Cerebellar nuclear complex (tissue), 1 donor: Measurements from ENCODE around the gene P2RX4.
"Not testable (repeated sequence)": the region's sequence is repeated elsewhere in the genome, so short reads cannot be mapped to it uniquely, and the experiment has no call there.

Experiments
- DNase-seq, 2 experiments: peaks; one replicate each; lab custom pipeline; 2025; lab: John Stamatoyannopoulos, UW

The P2RX4 gene

GRCh38 chr12:121209624-121210572 lies at the start of gene P2RX4:
Gene P2RX4 (plus strand): TSS chr12:121210129. CDS start chr12:121210165, 36 bp downstream.
- DNase-seq: peak in 1 of 2 experiments; percentile 48

DNA sequence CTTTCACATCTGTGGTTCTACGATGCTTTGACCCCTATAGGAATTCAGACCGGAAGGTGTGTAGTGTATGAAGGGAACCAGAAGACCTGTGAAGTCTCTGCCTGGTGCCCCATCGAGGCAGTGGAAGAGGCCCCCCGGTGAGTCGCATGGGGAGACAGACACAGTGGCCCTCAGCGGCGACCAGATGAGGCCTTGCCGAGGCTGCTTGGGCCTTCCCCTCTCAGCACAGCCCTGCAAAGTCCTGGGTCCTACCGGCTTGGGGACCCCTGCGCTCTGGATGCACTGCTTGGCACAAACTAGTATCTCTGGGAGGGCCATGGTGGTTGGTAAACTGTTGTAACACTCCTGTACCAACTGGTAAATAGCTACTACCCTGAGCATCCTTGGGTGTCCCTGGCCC lies 47.5 kb upstream of the P2RX4 start:
- no peak for DNase-seq

- no peak for DNase-seq
Observed at GRCh38 chr12:121162985-121163384, 46.9 kb upstream of the P2RX4 start.

DNA sequence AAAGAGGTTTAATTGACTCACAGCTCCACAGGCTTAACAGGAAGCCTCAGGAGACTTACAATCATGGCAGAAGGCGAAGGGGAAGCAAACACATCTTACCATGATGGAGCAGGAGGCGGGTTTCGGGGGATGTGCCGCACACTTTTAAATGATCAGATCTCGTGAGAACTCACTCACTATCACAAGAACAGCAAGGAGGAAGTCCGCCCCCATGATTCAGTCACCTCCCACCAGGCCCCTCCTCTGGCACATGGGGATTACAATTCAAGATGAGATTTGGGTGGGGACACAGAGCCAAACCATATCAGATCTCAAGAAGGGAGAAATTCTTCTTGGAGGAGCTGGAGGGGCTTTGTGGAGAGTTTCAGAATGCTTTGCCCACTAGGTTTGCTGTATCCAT lies 45.1 kb upstream of the P2RX4 start:
- not testable (repeated sequence) for DNase-seq

- DNase-seq: no peak
Observed at GRCh38 chr12:121165316-121165715, 44.6 kb upstream of the P2RX4 start.

DNA sequence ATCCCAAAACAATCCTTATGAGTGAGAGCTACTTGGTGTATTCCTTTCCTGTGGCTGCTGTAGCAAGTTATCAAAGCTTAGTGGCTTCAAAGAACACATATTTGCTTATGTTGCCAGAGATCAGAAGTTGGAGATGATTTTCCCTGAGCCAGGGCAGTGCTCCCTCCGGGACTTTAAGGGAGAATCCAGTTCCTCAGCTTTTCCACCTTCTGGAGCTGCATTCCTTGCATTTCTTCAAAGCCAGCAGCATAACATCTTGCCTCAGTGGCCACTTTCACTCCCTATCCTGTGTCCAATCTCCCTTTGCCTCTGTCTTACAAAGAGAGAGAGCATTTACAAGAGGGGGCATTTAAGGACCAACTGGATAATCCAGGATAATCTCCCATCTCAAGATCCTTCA lies 43.6 kb upstream of the P2RX4 start:
- no peak for DNase-seq

GRCh38 chr12:121167232-121167820 lies 42.6 kb upstream of the P2RX4 start:
- no peak for DNase-seq

DNA sequence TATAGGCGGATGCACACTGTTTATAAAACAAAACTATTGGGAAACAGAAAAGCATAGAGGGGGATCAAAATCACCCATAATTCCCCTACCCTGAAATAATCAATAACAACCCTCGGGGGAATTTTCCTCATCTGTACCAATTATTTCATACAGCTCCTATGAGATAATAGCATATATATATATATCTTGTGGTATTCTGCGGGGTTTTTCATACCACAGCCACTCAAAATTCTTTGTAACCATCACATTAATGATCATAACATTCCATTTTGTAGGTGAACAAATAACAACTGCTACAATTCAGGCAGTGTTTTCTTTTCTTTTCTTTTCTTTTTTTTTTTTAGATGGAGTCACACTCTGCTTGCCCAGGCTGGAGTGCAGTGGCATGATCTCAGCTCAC lies 42.0 kb upstream of the P2RX4 start:
- DNase-seq: no peak

GRCh38 chr12:121170151-121170550 lies 39.8 kb upstream of the P2RX4 start:
- no peak for DNase-seq

- DNase-seq: no peak
Observed at GRCh38 chr12:121170611-121171260, 39.2 kb upstream of the P2RX4 start.

DNA sequence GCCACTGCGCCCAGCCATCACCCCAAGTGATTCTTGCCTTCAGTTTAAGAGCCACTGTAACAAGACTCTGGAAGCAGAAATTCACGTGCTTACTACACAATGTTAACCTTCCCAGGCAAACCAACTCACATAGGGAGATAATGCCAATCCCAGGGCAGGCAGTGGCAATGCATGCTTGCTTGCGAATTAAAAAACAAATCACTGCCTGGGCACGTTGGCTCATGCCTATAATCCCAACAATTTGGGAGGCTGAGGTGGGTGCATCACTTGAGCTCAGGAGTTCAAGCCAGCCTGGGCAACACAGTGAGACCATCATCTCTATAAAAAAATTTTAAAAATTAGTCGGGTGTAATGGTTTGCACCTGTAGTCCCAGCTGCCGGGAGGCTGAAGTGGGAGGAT lies 37.8 kb upstream of the P2RX4 start:
- DNase-seq: no peak

GRCh38 chr12:121175383-121176119 lies 34.4 kb upstream of the P2RX4 start:
- DNase-seq: no peak

GRCh38 chr12:121176826-121177529 lies 33.0 kb upstream of the P2RX4 start:
- DNase-seq: peak in 1 of 2 experiments; percentile 75

DNA sequence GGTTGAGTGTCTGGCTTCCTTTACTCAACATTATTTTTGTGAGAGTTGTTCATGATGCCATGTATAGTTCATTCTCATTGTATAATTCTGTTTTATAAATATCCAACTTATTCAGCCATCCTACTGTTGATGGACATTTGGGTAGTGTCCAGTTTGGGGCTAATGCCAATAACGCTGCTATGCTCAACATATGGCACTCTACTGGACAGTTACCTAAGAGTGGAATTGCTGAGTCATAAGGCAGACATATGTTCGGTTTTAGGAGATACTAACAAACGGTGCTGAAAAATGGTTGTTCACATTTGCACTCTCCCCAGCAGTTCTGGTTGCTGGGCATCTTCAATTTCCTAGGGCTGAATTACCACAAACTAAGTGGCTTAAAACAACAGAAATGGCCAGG lies 28.7 kb upstream of the P2RX4 start:
- DNase-seq: peak; percentile 62 to 91

DNA sequence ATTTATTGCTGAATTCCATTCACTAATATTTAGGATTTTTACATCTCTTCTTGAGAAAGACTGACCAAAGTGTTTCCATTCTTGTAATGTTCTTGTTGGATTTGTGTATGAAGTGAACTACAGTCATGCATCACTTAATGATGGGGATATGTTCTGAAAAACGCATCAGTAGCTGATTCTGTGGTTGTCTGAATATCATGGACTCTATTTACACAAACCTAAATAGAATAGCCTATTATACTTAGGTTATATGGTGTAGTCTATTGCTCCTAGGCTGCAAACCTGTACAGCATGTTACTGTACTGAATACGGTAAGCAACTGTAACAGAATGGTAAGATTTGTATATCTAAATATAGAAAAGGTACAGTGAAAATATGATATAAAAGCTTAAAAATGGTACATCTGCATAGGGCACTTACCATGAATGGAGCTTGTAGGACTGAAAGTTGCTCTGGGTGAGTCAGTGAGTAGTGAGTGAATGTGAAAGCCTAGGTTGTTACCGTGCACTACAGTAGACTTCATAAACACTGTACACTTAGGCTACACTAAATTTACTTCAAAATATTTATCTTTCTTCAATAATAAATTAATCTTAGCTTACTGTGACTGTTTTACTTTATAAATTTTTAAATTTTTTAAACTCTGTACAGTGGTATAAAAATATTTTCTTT lies 27.6 kb upstream of the P2RX4 start:
- DNase-seq: no peak

- DNase-seq: no peak
Observed at GRCh38 chr12:121184425-121184824, 25.5 kb upstream of the P2RX4 start.

DNA sequence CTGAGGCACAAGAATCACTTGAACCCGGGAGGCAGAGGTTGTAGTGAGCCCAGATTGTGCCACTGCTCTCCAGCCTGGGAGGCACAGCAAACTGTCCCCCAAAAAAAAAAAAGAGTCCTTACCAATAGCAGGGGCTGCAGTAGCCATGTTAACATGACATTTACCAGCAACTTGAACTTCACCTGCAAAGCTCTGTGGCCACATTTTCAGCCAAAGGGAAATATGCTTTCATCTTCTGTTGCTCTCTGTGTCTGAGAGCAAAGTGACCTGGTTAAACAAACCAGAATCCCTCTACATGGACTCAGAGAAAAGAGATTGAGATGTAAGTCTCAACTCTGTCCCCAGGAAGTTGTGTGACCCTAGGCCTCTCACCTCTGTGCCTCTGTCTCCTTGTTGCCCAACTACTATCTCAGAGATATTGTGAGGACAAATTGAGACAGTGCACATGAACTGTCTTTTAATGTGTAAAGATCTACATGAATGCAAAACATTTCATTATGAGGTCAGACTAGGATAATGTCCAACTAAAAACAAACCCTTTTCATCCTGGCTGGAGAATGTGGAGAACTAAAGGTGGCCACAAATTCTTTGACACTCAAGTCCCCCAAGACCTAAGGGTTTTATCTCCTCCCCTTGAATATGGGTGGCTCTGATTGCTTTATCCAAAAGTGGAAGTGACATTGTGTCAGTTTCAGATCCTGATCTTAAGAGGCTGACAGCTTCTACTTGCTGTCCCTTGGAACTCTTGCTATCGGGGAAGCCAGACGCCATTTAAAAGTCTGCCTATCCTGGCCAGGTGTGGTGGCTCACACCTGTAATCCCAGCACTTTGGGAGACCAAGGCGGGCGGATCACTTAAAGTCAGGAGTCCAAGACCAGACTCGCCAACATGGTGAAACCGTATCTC lies 24.7 kb upstream of the P2RX4 start:
- no peak for DNase-seq

DNA sequence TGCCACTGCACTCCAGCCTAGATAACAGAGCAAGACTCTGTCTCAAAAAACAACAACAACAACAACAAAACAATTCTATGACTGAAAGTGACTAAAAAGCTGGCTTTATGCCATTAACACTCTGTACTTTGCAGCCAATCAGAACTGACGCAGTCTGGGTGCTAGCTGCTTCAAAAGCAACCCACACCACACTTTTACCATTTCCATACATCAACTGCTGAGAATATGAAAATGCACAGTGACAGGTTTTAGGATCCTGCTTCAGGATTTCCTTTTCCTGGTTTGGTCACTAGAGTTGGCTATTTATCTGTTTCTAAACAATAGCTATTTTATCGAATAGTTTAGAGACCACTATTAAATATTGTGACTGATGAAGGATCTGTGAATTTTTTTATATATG lies 23.1 kb upstream of the P2RX4 start:
- DNase-seq: no peak

DNA sequence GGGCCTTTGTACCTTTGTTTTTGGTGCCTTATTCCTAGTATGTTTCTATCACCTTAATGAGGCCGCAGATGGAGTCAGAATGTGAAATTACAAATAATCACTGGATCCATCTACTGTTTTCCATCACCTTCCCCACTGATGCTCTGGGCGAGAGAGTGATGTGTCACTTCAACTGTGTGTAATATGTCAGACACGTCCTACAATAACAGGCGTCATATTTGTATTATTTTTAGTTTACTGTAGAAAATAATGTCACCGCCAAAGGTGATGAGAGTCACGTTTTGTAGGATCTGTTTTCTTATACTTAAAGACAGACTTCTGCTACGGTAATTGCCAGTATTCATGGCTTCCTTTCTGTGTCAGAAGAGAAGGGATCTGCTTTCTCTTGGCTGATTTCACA lies 22.4 kb upstream of the P2RX4 start:
- DNase-seq: no peak

GRCh38 chr12:121188227-121188626 lies 21.7 kb upstream of the P2RX4 start:
- DNase-seq: no peak
